ENCODE results near the gene KLHL21. TPM values are rescaled to one million over a fixed set of nuclear protein-coding genes. Genes with fewer than 3 reads are reported as not detected.

Gene KLHL21
- total RNA-seq, 2 donors from 2014 or later = 10.9 to 13.2 TPM

GRCh38 chr1:6635161-6635909, 32.7 kb upstream of the KLHL21 start:
- Histone ChIP-seq H3K4me1 (ENCODE audit: control insufficient read depth, insufficient read depth, low read length) (no peaks in the 10 kb centered on the region), H3K9ac (ENCODE audit: extremely low read depth, low read length, poor library complexity, severe bottlenecking) (no peak overlapping the region), H3K36me3 (ENCODE audit: control insufficient read depth, insufficient read depth, low read length) (peaks cover 62% of the 10 kb centered on the region), H3K9me3 (ENCODE audit: control insufficient read depth, low read length) (no peaks in the 10 kb centered on the region), H3K27ac (ENCODE audit: low read depth, low read length) (no peak overlapping the region), H3K27me3 (ENCODE audit: control insufficient read depth, insufficient read depth, low read length, poor library complexity, severe bottlenecking) (no peaks in the 10 kb centered on the region), H3K4me3 (ENCODE audit: low read length) (no peak overlapping the region)
- WGBS, 2 experiments (ENCODE audit: insufficient coverage in 1 of 2, insufficient read length in 1 of 2) = 94 to 95% methylated on average over 10 to 20 of the region's 20 CpGs
- Mint-ChIP-seq H3K4me1 (no peaks in the 10 kb centered on the region), H3K27me3 (ENCODE audit: insufficient read depth) (no peaks in the 10 kb centered on the region), H3K4me3 (no peak overlapping the region), H3K36me3 (ENCODE audit: low read depth) (peaks cover 68% of the 10 kb centered on the region), H3K9me3 (no peaks in the 10 kb centered on the region), H3K27ac (no peak overlapping the region)
- DNase-seq = no peak
- no peak for TF ChIP-seq CTCF (conservative IDR thresholded peaks at IDR 0.05)

- peak; percentile 89 for DNase-seq
- Histone ChIP-seq H3K27ac (ENCODE audit: low read depth, low read length) (no peak overlapping the region), H3K4me3 (ENCODE audit: low read length) (no peak overlapping the region), H3K9ac (ENCODE audit: extremely low read depth, low read length, poor library complexity, severe bottlenecking) (no peak overlapping the region), H3K36me3 (ENCODE audit: control insufficient read depth, insufficient read depth, low read length) (peaks cover 61% of the 10 kb centered on the region), H3K27me3 (ENCODE audit: control insufficient read depth, insufficient read depth, low read length, poor library complexity, severe bottlenecking) (no peaks in the 10 kb centered on the region), H3K9me3 (ENCODE audit: control insufficient read depth, low read length) (no peaks in the 10 kb centered on the region), H3K4me1 (ENCODE audit: control insufficient read depth, insufficient read depth, low read length) (no peaks in the 10 kb centered on the region)
- Mint-ChIP-seq H3K27me3 (ENCODE audit: insufficient read depth) (no peaks in the 10 kb centered on the region), H3K4me1 (no peaks in the 10 kb centered on the region), H3K27ac (peak overlapping the region; percentile 58), H3K36me3 (ENCODE audit: low read depth) (peaks cover 68% of the 10 kb centered on the region), H3K9me3 (no peaks in the 10 kb centered on the region), H3K4me3 (no peak overlapping the region)
- TF ChIP-seq CTCF (conservative IDR thresholded peaks at IDR 0.05) = peak; percentile 70
- 89 to 94% methylated on average over 18 to 29 of the region's 29 CpGs for WGBS, 2 experiments (ENCODE audit: insufficient coverage in 1 of 2, insufficient read length in 1 of 2)
These were observed 31.8 kb upstream of the KLHL21 start for GRCh38 chr1:6634371-6635052.

- Mint-ChIP-seq H3K27ac (no peak overlapping the region), H3K4me3 (no peak overlapping the region), H3K9me3 (no peaks in the 10 kb centered on the region), H3K4me1 (no peaks in the 10 kb centered on the region), H3K27me3 (ENCODE audit: insufficient read depth) (no peaks in the 10 kb centered on the region), H3K36me3 (ENCODE audit: low read depth) (peaks cover 65% of the 10 kb centered on the region)
- Histone ChIP-seq H3K27me3 (ENCODE audit: control insufficient read depth, insufficient read depth, low read length, poor library complexity, severe bottlenecking) (no peaks in the 10 kb centered on the region), H3K9me3 (ENCODE audit: control insufficient read depth, low read length) (no peaks in the 10 kb centered on the region), H3K9ac (ENCODE audit: extremely low read depth, low read length, poor library complexity, severe bottlenecking) (no peak overlapping the region), H3K36me3 (ENCODE audit: control insufficient read depth, insufficient read depth, low read length) (peaks cover 59% of the 10 kb centered on the region), H3K27ac (ENCODE audit: low read depth, low read length) (no peak overlapping the region), H3K4me1 (ENCODE audit: control insufficient read depth, insufficient read depth, low read length) (no peaks in the 10 kb centered on the region), H3K4me3 (ENCODE audit: low read length) (no peak overlapping the region)
- WGBS, 2 experiments (ENCODE audit: insufficient coverage in 1 of 2, insufficient read length in 1 of 2) = 94% methylated on average over 22 to 29 of the region's 30 CpGs
- no peak for DNase-seq
- TF ChIP-seq CTCF (conservative IDR thresholded peaks at IDR 0.05) = no peak
These were observed 30.2 kb upstream of the KLHL21 start for GRCh38 chr1:6632588-6633514.
